Measurements from ENCODE around the gene TPRN. TPM values are rescaled to one million over a fixed set of nuclear protein-coding genes. Genes with fewer than 3 reads are reported as not detected.
A peak's percentile ranks its signal among the peaks of the same experiment; 100 is the strongest.

Gene TPRN
- total RNA-seq (2012; rRNA removed) = 1.7 and 1.8 TPM in 2 replicates
- polyA plus RNA-seq (2012; rRNA removed) = 5.3 and 7.1 TPM in 2 replicates
- 5.4 and 5.8 TPM in 2 replicates for polyA plus RNA-seq (2012; cell fraction: cytosol; rRNA removed)
- 6.4 and 17.7 TPM in 2 replicates for polyA plus RNA-seq (2012; cell fraction: nucleus; rRNA removed; ENCODE audit: low replicate concordance)
- percentile 41 among the genes with signal in this experiment for Bru-seq, nascent RNA
- percentile 47 among the genes with signal in this experiment for BruChase-seq, experiment 1, labeled RNA remaining after a 6-hour chase
- percentile 50 among the genes with signal in this experiment for BruChase-seq, experiment 2, labeled RNA remaining after a 2-hour chase
- long read RNA-seq, transcript TPRN-202 (4 exons, 2,661 nt) = major isoform, 35 of 38 reads
- long read RNA-seq, partial matches to known transcripts = 0 of 38 reads
- long read RNA-seq, other reads (novel, unspliced or antisense) = 2 of 38 reads

GRCh38 chr9:137200311-137201204 lies at the start of gene TPRN:
TSS of gene TPRN (minus strand) at chr9:137200741. CDS start at chr9:137200711, 30 bp downstream.
- POLR2A ChIA-PET (ENCODE audit: unreplicated experiment) = interaction anchor here (0.6 to 0.9 kb wide), 3 partner anchors 11 to 40 kb away, joined by 3 to 16 read pairs (median 4); partner anchors contain the start of gene SSNA1
- peak within 1 kb of the TSS; percentile 88 for H3K4me3 ChIP-seq (ENCODE audit: insufficient read depth, low read depth, low read length)

More at GRCh38 chr9:137200311-137201204, at the start of gene TPRN:
- Histone ChIP-seq H3K36me3 (ENCODE audit: control insufficient read depth, insufficient read depth, low read length) (no peaks in the 10 kb centered on the region), H3K27ac (ENCODE audit: insufficient read depth, low read length) (peak within 1 kb of the TSS; percentile 91), H3K27me3 (ENCODE audit: control insufficient read depth, insufficient read depth, low read length) (no peaks in the 10 kb centered on the region), H3K14ac (replicated peaks; ENCODE audit: low read depth, low read length) (peak within 1 kb of the TSS; percentile 93), H3K9me3 (ENCODE audit: control insufficient read depth, insufficient read depth, low read length) (no peaks in the 10 kb centered on the region), H3K18ac (ENCODE audit: low read depth, low read length) (no peak within 1 kb of the TSS), H2AFZ (replicated peaks; ENCODE audit: low read length, poor library complexity) (peak within 1 kb of the TSS; percentile 100), H4K5ac (ENCODE audit: low read depth, low read length) (peak within 1 kb of the TSS; percentile 83), H2BK20ac (ENCODE audit: low read depth, low read length) (no peak within 1 kb of the TSS), H3K4me2 (ENCODE audit: low read depth, low read length) (peak within 1 kb of the TSS; percentile 86), H2AK9ac (replicated peaks; ENCODE audit: low read depth, low read length, poor library complexity) (peak within 1 kb of the TSS; percentile 94), H3K4ac (ENCODE audit: low read depth, low read length) (peak within 1 kb of the TSS; percentile 97), H4K8ac (ENCODE audit: low read depth in 2 of 2, low read length in 2 of 2) (peak within 1 kb of the TSS; percentile 97 to 98), H2BK15ac (ENCODE audit: low read depth, low read length) (no peak within 1 kb of the TSS), H3K56ac (ENCODE audit: extremely low read depth, insufficient read depth, low read length) (peak within 1 kb of the TSS; percentile 25; the same call in 1 of the 2 replicates), H3K9me1 (ENCODE audit: insufficient read depth, low read length) (0 out of 2 replicates have a peak, but pooled peaks cover 2% of the 10 kb centered on the region), H4K91ac (ENCODE audit: insufficient read depth, low read depth, low read length) (peak within 1 kb of the TSS; percentile 93; the same call in 1 of the 2 replicates), H4K20me1 (ENCODE audit: insufficient read depth, low read length) (peaks cover 37% of the 10 kb centered on the region), H2BK5ac (ENCODE audit: low read depth, low read length, poor library complexity, severe bottlenecking) (peak within 1 kb of the TSS; percentile 61), H2AK5ac (ENCODE audit: low read depth, low read length) (peak within 1 kb of the TSS; percentile 98), H3K4me1 (ENCODE audit: control insufficient read depth, insufficient read depth, low read length) (peaks cover 21% of the 10 kb centered on the region), H2BK120ac (ENCODE audit: low read depth, low read length) (no peak within 1 kb of the TSS), H3K23ac (ENCODE audit: low read depth, low read length) (peak within 1 kb of the TSS; percentile 68), H3K9ac (ENCODE audit: low read depth, low read length) (peak within 1 kb of the TSS; percentile 93), H3K79me1 (ENCODE audit: low read depth in 1 of 2, low read length in 2 of 2) (peaks cover 27 to 80% of the 10 kb centered on the region in 2 experiments)
- in situ Hi-C loops (cut with MboI; ENCODE audit: low sequenced_read_pairs) (no loop called here), intact Hi-C loops (cut with micrococcal nuclease) (loop anchor here (1.0 kb wide), 1 partner anchor 11 kb away; no protein-coding TSS in a partner anchor), dilution Hi-C loops (cut with HindIII; ENCODE audit: low sequenced_read_pairs, unreplicated experiment) (no loop called here)
- ATAC-seq (ENCODE audit: low read depth) (peak; percentile 96), DNase-seq (peak; percentile 98)
- CTCF ChIA-PET = no interaction called here
- WGBS, 2 experiments (ENCODE audit: extremely low coverage in 2 of 2, insufficient read length in 1 of 2) = 1% methylated on average over 36 of the region's 118 CpGs; no CpG with 5 or more reads in 1 of the 2 experiments
- TF ChIP-seq FOS (IDR thresholded peaks at IDR 0.05; ENCODE audit: low read depth, low read length) = peak; percentile 55; the same call in 1 of the 2 replicates
- no peak for TF ChIP-seq RCOR1 (IDR thresholded peaks at IDR 0.05; ENCODE audit: insufficient replicate concordance, low read length)
- TF ChIP-seq MXI1 (IDR thresholded peaks at IDR 0.05; ENCODE audit: borderline replicate concordance, low read depth, low read length) = peak; percentile 71; the same call in 1 of the 2 replicates
- TF ChIP-seq RFX5 (IDR thresholded peaks at IDR 0.05; ENCODE audit: low read depth, low read length) = no peak
- peak; percentile 7; the same call in 1 of the 2 replicates for TF ChIP-seq BHLHE40 (IDR thresholded peaks at IDR 0.05; ENCODE audit: low read depth, low read length)
- peak; percentile 55; the same call in 1 of the 2 replicates for TF ChIP-seq MAZ (IDR thresholded peaks at IDR 0.05; ENCODE audit: borderline replicate concordance, low read depth, low read length)
- peak; percentile 95 for TF ChIP-seq POLR2A (IDR thresholded peaks at IDR 0.05; ENCODE audit: low read depth, low read length)
- no peak for TF ChIP-seq MAFK (IDR thresholded peaks at IDR 0.05; ENCODE audit: low read depth, low read length)
- TF ChIP-seq USF2 (IDR thresholded peaks at IDR 0.05; ENCODE audit: low read depth, low read length) = peak; percentile 84
- no TSS peak for BruUV-seq (replicated peaks)
